Transverse colon (tissue), 4 donors: ENCODE data around the gene ZFAND2B. TPM values are rescaled to one million over a fixed set of nuclear protein-coding genes. Genes with fewer than 3 reads are reported as not detected.

ENCODE experiments used
- DNase-seq: peaks from one replicate; pipeline ENCODE4 v3.0.0-alpha.2; 2019
- H3K27ac ChIP-seq, 4 donors: fragments of 200-600 bp; sonication (generic); 2 replicates each; pipeline ENCODE4 v1.5.1; 2016 to 2018; ENCODE audit warnings: inconsistent platforms in 4 of 4
- H3K27me3 ChIP-seq: fragments of 200-600 bp; sonication (generic); 2 replicates; pipeline ENCODE4 v1.5.1; 2017; ENCODE audit warnings: inconsistent platforms
- H3K36me3 ChIP-seq, 4 donors: fragments of 200-600 bp; sonication (generic); 2 replicates each; pipeline ENCODE4 v1.5.1; 2017 to 2019; ENCODE audit warnings: inconsistent platforms in 4 of 4
- H3K4me1 ChIP-seq, 4 donors: fragments of 200-600 bp; sonication (generic); 2 replicates each; pipeline ENCODE4 v1.5.1; 2017 to 2020; ENCODE audit warnings: inconsistent platforms in 4 of 4
- H3K4me3 ChIP-seq, 4 donors: fragments of 200-600 bp; sonication (generic); 1 replicate in 1 of 4; 2 replicates in 3 of 4; pipeline versions ENCODE4 v1.5.1 to v1.6.1; 2017 to 2019; ENCODE audit warnings: inconsistent platforms in 4 of 4
- H3K9me3 ChIP-seq, 2 donors: fragments of 200-600 bp; sonication (generic); 2 replicates each; pipeline ENCODE4 v1.5.1; 2017 to 2019; ENCODE audit warnings: inconsistent platforms in 2 of 2
- CTCF ChIP-seq, 5 experiments: fragments of 200-600 bp in 3 of 5; fragments of 450-650 bp in 2 of 5; sonication (generic) in 3 of 5; IDR thresholded peaks; 1 replicate in 2 of 5; 2 replicates in 3 of 5; pipeline ENCODE4 v1.5.1; 2016 to 2017; ENCODE audit warnings: antibody characterized with exemption in 5 of 5, inconsistent platforms in 3 of 5, mild to moderate bottlenecking in 2 of 5, moderate library complexity in 1 of 5
- EP300 ChIP-seq: sonication (generic); formaldehyde crosslinking; IDR thresholded peaks from one replicate; pipeline ENCODE4 v1.6.1; 2017; ENCODE audit warnings: antibody characterized with exemption, low read depth
- POLR2A ChIP-seq: fragments of 450-650 bp; IDR thresholded peaks from one replicate; pipeline ENCODE4 v1.6.1; 2016; ENCODE audit warnings: antibody characterized with exemption, mild to moderate bottlenecking, moderate library complexity
- POLR2AphosphoS5 ChIP-seq, 3 donors: sonication (generic); formaldehyde crosslinking; IDR thresholded peaks; one replicate each; pipeline ENCODE4 v1.6.1; 2016; ENCODE audit warnings: antibody characterized with exemption in 3 of 3
- WGBS, 2 donors: methylation state at CpG; one replicate each; pipeline ENCODE4 v1.1.5; 2018; ENCODE audit warnings: low coverage in 1 of 2; 5-methylcytosine and 5-hydroxymethylcytosine counted together
- in situ Hi-C, 4 donors: fragments of 200-750 bp; cut with MboI; loops; one replicate each; pipeline versions ENCODE4 v1.15.0 to v1.15.1; 2017; ENCODE audit warnings: low sequenced_read_pairs in 3 of 4, low pct_ligation_motif_present in 1 of 4, low pct_unique_long_range_greater_than_20kb in 1 of 4
- intact Hi-C: fragments of 100-400 bp; cut with DNase I; formaldehyde crosslinking; loops from one replicate; pipeline ENCODE4 v1.15.1; 2023; ENCODE audit warnings: low total_unique reads
- total RNA-seq, 4 donors: library from RNA; depleted of rRNA; stranded (reverse); fragments of >200 nt; gene quantifications; one replicate each; pipeline ENCODE4 v1.1.0, GENCODE V29; 2016

Gene ZFAND2B
- 100 to 1,000 TPM in 3 of 4 donors, 10 to 100 TPM in 1; 90.2 to 156 (median 119) TPM for total RNA-seq

GRCh38 chr2:219206328-219207133 is at the start of gene ZFAND2B:
TSS of gene ZFAND2B (plus strand) at chr2:219206782. CDS start at chr2:219206988, 206 bp downstream.
- Histone ChIP-seq H3K27ac (peak within 1 kb of the TSS; percentile 93 to 99 (median 96)), H3K27me3 (no peaks in the 10 kb centered on the region), H3K9me3 (no peaks in the 10 kb centered on the region), H3K4me3 (peak within 1 kb of the TSS; percentile 61 to 76 (median 71)), H3K36me3 (no peaks in the 10 kb centered on the region), H3K4me1 (peaks cover 7 to 21% (median 20%) of the 10 kb centered on the region in 4 donors)
- intact Hi-C loops, result no loop called here
- DNase-seq, result peak; percentile 97
- in situ Hi-C loops, result loop anchor here in 1 of 4 donors (5.0 kb wide), 1 partner anchor 34 kb away; the partner anchor contains the start of gene SLC23A3
- 0% methylated on average over 2 to 49 of the region's 76 CpGs for WGBS, 2 donors
- TF ChIP-seq CTCF (IDR thresholded peaks at IDR 0.05) (peak in 3 of 5 experiments; percentile 9 to 66 (median 61)), POLR2A (peak; percentile 98), EP300 (no peak), POLR2AphosphoS5 (IDR thresholded peaks at IDR 0.05) (peak; percentile 98 to 99 (median 99))

GRCh38 chr2:219157396-219157795 is 49.2 kb upstream of the ZFAND2B start:
- H3K27ac ChIP-seq, result no peak overlapping the region
- H3K36me3 ChIP-seq, result peaks cover 0 to 21% (median 4%) of the 10 kb centered on the region in 4 donors
- H3K27me3 ChIP-seq, result no peaks in the 10 kb centered on the region
- no peak for DNase-seq
- intact Hi-C loops (loop anchor here (5.0 kb wide), 1 partner anchor 100 kb away; no protein-coding TSS in a partner anchor), in situ Hi-C loops (loop anchor here in 3 of 4 donors (10.0 to 25.0 kb wide), 3 partner anchors 130 to 147 kb away; partner anchors contain the start of genes DNAJB2 (in 1 of the 3) and PTPRN (in 1 of the 3))
- H3K9me3 ChIP-seq, result no peaks in the 10 kb centered on the region
- no peak for TF ChIP-seq POLR2A
- TF ChIP-seq EP300, result no peak
- no peak for TF ChIP-seq CTCF (IDR thresholded peaks at IDR 0.05)
- TF ChIP-seq POLR2AphosphoS5 (IDR thresholded peaks at IDR 0.05), result no peak
- peaks cover 4 to 14% (median 7%) of the 10 kb centered on the region in 4 donors for H3K4me1 ChIP-seq
- H3K4me3 ChIP-seq, result no peak overlapping the region
- whole genome bisulfite sequencing, 2 donors, result 77 to 90% methylated on average over 6 to 8 of the region's 8 CpGs

GRCh38 chr2:219158025-219158424 is 48.6 kb upstream of the ZFAND2B start:
- TF ChIP-seq EP300, result no peak
- no peak overlapping the region for H3K27ac ChIP-seq
- no peaks in the 10 kb centered on the region for H3K9me3 ChIP-seq
- intact Hi-C loops, result loop anchor here (5.0 kb wide), 1 partner anchor 101 kb away; no protein-coding TSS in a partner anchor
- peaks cover 0 to 21% (median 4%) of the 10 kb centered on the region in 4 donors for H3K36me3 ChIP-seq
- in situ Hi-C loops, result loop anchor here in 3 of 4 donors (10.0 to 25.0 kb wide), 3 partner anchors 129 to 147 kb away; partner anchors contain the start of genes DNAJB2 (in 1 of the 3) and PTPRN (in 1 of the 3)
- peaks cover 4 to 14% (median 7%) of the 10 kb centered on the region in 4 donors for H3K4me1 ChIP-seq
- H3K27me3 ChIP-seq, result no peaks in the 10 kb centered on the region
- no peak overlapping the region for H3K4me3 ChIP-seq
- 83% methylated on average over 4 of the region's 4 CpGs; no CpG with 5 or more reads in 1 of the 2 donors for WGBS, 2 donors
- no peak for DNase-seq

GRCh38 chr2:219158586-219158985 is 48.0 kb upstream of the ZFAND2B start:
- peaks cover 0 to 21% (median 4%) of the 10 kb centered on the region in 4 donors for H3K36me3 ChIP-seq
- H3K27ac ChIP-seq, result no peak overlapping the region
- intact Hi-C loops (loop anchor here (5.0 kb wide), 1 partner anchor 101 kb away; no protein-coding TSS in a partner anchor), in situ Hi-C loops (loop anchor here in 3 of 4 donors (10.0 to 25.0 kb wide), 3 partner anchors 129 to 146 kb away; partner anchors contain the start of genes DNAJB2 (in 1 of the 3) and PTPRN (in 1 of the 3))
- peaks cover 4 to 14% (median 7%) of the 10 kb centered on the region in 4 donors for H3K4me1 ChIP-seq
- 89 to 92% methylated on average over 3 of the region's 3 CpGs for WGBS, 2 donors
- TF ChIP-seq EP300 (no peak), CTCF (IDR thresholded peaks at IDR 0.05) (no peak), POLR2AphosphoS5 (IDR thresholded peaks at IDR 0.05) (no peak), POLR2A (no peak)
- no peak overlapping the region for H3K4me3 ChIP-seq
- H3K27me3 ChIP-seq, result no peaks in the 10 kb centered on the region
- no peaks in the 10 kb centered on the region for H3K9me3 ChIP-seq
- DNase-seq, result no peak
